H9 (cell line): ENCODE measurements around the gene CDH13. TPM values are rescaled to one million over a fixed set of nuclear protein-coding genes. Genes with fewer than 3 reads are reported as not detected.

Source experiments
- DNase-seq: peaks from one replicate; pipeline ENCODE4 v3.0.0-alpha.2; 2017
- H2AFZ ChIP-seq: one replicate; pipeline ENCODE4 v1.6.1; 2013; ENCODE audit warnings: mild to moderate bottlenecking, low read length, control low read depth, moderate library complexity
- H2AK5ac ChIP-seq: 2 replicates; pipeline ENCODE4 v1.6.1; 2013; ENCODE audit warnings: low read length, control low read depth, mixed read lengths; ENCODE audit not compliant: insufficient read length
- H2BK120ac ChIP-seq: one replicate; pipeline ENCODE4 v1.6.1; 2013; ENCODE audit warnings: low read depth, mild to moderate bottlenecking, low read length, control low read depth, inconsistent platforms; ENCODE audit not compliant: poor library complexity, severe bottlenecking
- H2BK12ac ChIP-seq: 2 replicates; pipeline ENCODE4 v1.6.1; 2013; ENCODE audit warnings: low read length, control low read depth, mixed read lengths, low read depth; ENCODE audit not compliant: insufficient read length
- H2BK15ac ChIP-seq: 2 replicates; pipeline ENCODE4 v1.6.1; 2013; ENCODE audit warnings: low read depth, low read length, control low read depth
- H2BK20ac ChIP-seq: one replicate; pipeline ENCODE4 v1.6.1; 2013; ENCODE audit warnings: low read depth, mild to moderate bottlenecking, low read length, control low read depth, inconsistent platforms; ENCODE audit not compliant: poor library complexity, severe bottlenecking
- H2BK5ac ChIP-seq: 2 replicates; pipeline ENCODE4 v1.6.1; 2013; ENCODE audit warnings: low read length, control low read depth, mixed read lengths; ENCODE audit not compliant: insufficient read length
- H3K14ac ChIP-seq: 2 replicates; pipeline ENCODE4 v1.6.1; 2013; ENCODE audit warnings: low read length, control low read depth; ENCODE audit not compliant: insufficient read depth
- H3K18ac ChIP-seq: 2 replicates; pipeline ENCODE4 v1.6.1; 2013; ENCODE audit warnings: low read depth, mild to moderate bottlenecking, mixed read lengths, low read length, control low read depth; ENCODE audit not compliant: insufficient read length
- H3K23ac ChIP-seq: 2 replicates; pipeline ENCODE4 v1.6.1; 2013; ENCODE audit warnings: low read length, control low read depth, mixed read lengths, low read depth; ENCODE audit not compliant: insufficient read length
- H3K23me2 ChIP-seq: 2 replicates; pipeline ENCODE4 v1.6.1; 2013; ENCODE audit warnings: low read depth, mild to moderate bottlenecking, mixed read lengths, low read length, control low read depth; ENCODE audit not compliant: insufficient read length, poor library complexity, severe bottlenecking
- H3K27ac ChIP-seq: 2 replicates; pipeline ENCODE4 v1.5.1; 2013; ENCODE audit warnings: low read length, control low read depth, mixed read lengths, low read depth; ENCODE audit not compliant: insufficient read length
- H3K27me3 ChIP-seq: 2 replicates; pipeline ENCODE4 v1.6.1; 2013; ENCODE audit warnings: low read length, control low read depth, inconsistent platforms; ENCODE audit not compliant: insufficient read depth
- H3K4ac ChIP-seq: 2 replicates; pipeline ENCODE4 v1.6.1; 2013; ENCODE audit warnings: low read depth, mild to moderate bottlenecking, control low read depth, inconsistent platforms, low read length, moderate library complexity
- H3K4me1 ChIP-seq: 2 replicates; pipeline ENCODE4 v1.6.1; 2013; ENCODE audit warnings: low read length, control low read depth, inconsistent platforms; ENCODE audit not compliant: insufficient read depth
- H3K4me2 ChIP-seq: 2 replicates; pipeline ENCODE4 v1.6.1; 2013; ENCODE audit warnings: low read length, control low read depth, mixed read lengths; ENCODE audit not compliant: insufficient read length, insufficient read depth
- H3K56ac ChIP-seq: 2 replicates; pipeline ENCODE4 v1.6.1; 2013; ENCODE audit warnings: low read depth, mild to moderate bottlenecking, mixed read lengths, low read length, control low read depth; ENCODE audit not compliant: insufficient read length
- H3K79me1 ChIP-seq: 2 replicates; pipeline ENCODE4 v1.6.1; 2013; ENCODE audit warnings: low read depth, mild to moderate bottlenecking, moderate library complexity, low read length, control low read depth, inconsistent platforms; ENCODE audit not compliant: insufficient read depth, poor library complexity, severe bottlenecking
- H3K79me2 ChIP-seq: 2 replicates; pipeline ENCODE4 v1.6.1; 2013; ENCODE audit warnings: low read length, control low read depth, inconsistent platforms; ENCODE audit not compliant: insufficient read depth
- H3K9ac ChIP-seq: 2 replicates; pipeline ENCODE4 v1.6.1; 2013; ENCODE audit warnings: low read length, control low read depth, mixed read lengths; ENCODE audit not compliant: insufficient read length; ENCODE audit errors: extremely low read depth
- H3K9me3 ChIP-seq: one replicate; pipeline ENCODE4 v1.6.1; 2013; ENCODE audit warnings: low read depth, low read length, inconsistent platforms; ENCODE audit not compliant: control insufficient read depth
- H3T11ph ChIP-seq: one replicate; pipeline ENCODE4 v1.6.1; 2013; ENCODE audit warnings: mild to moderate bottlenecking, low read length, control low read depth, inconsistent platforms
- H4K20me1 ChIP-seq: one replicate; pipeline ENCODE4 v1.6.1; 2013; ENCODE audit not compliant: control insufficient read depth, insufficient read length, insufficient read depth
- H4K5ac ChIP-seq: 2 replicates; pipeline ENCODE4 v1.6.1; 2013; ENCODE audit warnings: low read depth, mild to moderate bottlenecking, mixed read lengths, low read length, control low read depth; ENCODE audit not compliant: insufficient read length
- H4K8ac ChIP-seq: replicated peaks from 2 replicates; pipeline ENCODE4 v1.6.1; 2013; ENCODE audit warnings: low read length, control low read depth, mixed read lengths, low read depth; ENCODE audit not compliant: insufficient read length
- H4K91ac ChIP-seq: 2 replicates; pipeline ENCODE4 v1.6.1; 2013; ENCODE audit warnings: low read depth, mild to moderate bottlenecking, moderate library complexity, mixed read lengths, low read length, control low read depth; ENCODE audit not compliant: insufficient read length
- H3K27ac Mint-ChIP-seq, 3 experiments: 2 replicates in 2 of 3; 3 replicates in 1 of 3; pipeline ENCODE4 v1.8.0; 2020 to 2021; ENCODE audit warnings: mixed read lengths in 3 of 3, mild to moderate bottlenecking in 1 of 3, moderate library complexity in 1 of 3
- H3K27me3 Mint-ChIP-seq: 2 replicates; pipeline ENCODE4 v1.8.0; 2021; ENCODE audit warnings: low read depth, mild to moderate bottlenecking, moderate library complexity, mixed read lengths
- H3K36me3 Mint-ChIP-seq, 3 experiments: 2 replicates in 2 of 3; 3 replicates in 1 of 3; pipeline ENCODE4 v1.8.0; 2020 to 2021; ENCODE audit warnings: low read depth in 3 of 3, mixed read lengths in 3 of 3; ENCODE audit not compliant: insufficient read depth in 1 of 3
- H3K4me1 Mint-ChIP-seq, 2 experiments: 2 replicates each; pipeline ENCODE4 v1.8.0; 2020; ENCODE audit warnings: mixed read lengths in 2 of 2
- H3K4me3 Mint-ChIP-seq, 2 experiments: 2 replicates in 1 of 2; 3 replicates in 1 of 2; pipeline ENCODE4 v1.8.0; 2020 to 2021; ENCODE audit warnings: mild to moderate bottlenecking in 2 of 2, mixed read lengths in 2 of 2, moderate library complexity in 1 of 2
- H3K9me3 Mint-ChIP-seq, 2 experiments: 2 replicates in 1 of 2; 3 replicates in 1 of 2; pipeline ENCODE4 v1.8.0; 2020; ENCODE audit warnings: mild to moderate bottlenecking in 2 of 2, mixed read lengths in 2 of 2, moderate library complexity in 1 of 2
- CTCF ChIP-seq: fragments of 200-600 bp; sonication (generic); conservative IDR thresholded peaks from 3 replicates; pipeline ENCODE4 v1.8.0; 2021; ENCODE audit warnings: antibody characterized with exemption, mild to moderate bottlenecking
- WGBS: extraction: QIAGEN DNeasy Blood & Tissue Kit; methylation state at CpG from one replicate; pipeline ENCODE4 v1.1.7; 2013; ENCODE audit warnings: missing lambda C conversion rate, low lambda C conversion rate, mixed read lengths; ENCODE audit not compliant: insufficient read length; ENCODE audit errors: extremely low coverage; 5-methylcytosine and 5-hydroxymethylcytosine counted together
- total RNA-seq: library from RNA; stranded (reverse); gene quantifications from 2 replicates; pipeline ENCODE4 v1.2.1, GENCODE V29; 2021

Gene CDH13
- total RNA-seq, 1 experiment from 2014 or later: 1.5 TPM

GRCh38 chr16:82735186-82735585, 108.4 kb downstream of the CDH13 start:
- Histone ChIP-seq H2AFZ (no peak overlapping the region), H4K91ac (no peak overlapping the region), H3K4me2 (no peak overlapping the region), H2BK12ac (no peak overlapping the region), H3K79me2 (no peaks in the 10 kb centered on the region), H4K20me1 (no peaks in the 10 kb centered on the region), H3K4ac (no peak overlapping the region), H4K5ac (no peak overlapping the region), H2BK120ac (no peak overlapping the region), H3K9me3 (no peaks in the 10 kb centered on the region), H3K4me1 (0 out of 2 replicates have a peak, but pooled peaks cover 2% of the 10 kb centered on the region), H3K14ac (no peak overlapping the region), H3K9ac (no peak overlapping the region), H2BK15ac (no peak overlapping the region), H4K8ac (no peak overlapping the region), H2AK5ac (no peak overlapping the region), H3K23me2 (no peaks in the 10 kb centered on the region), H3K79me1 (no peaks in the 10 kb centered on the region), H3K27ac (no peak overlapping the region), H3T11ph (no peak overlapping the region), H3K27me3 (no peaks in the 10 kb centered on the region), H3K18ac (no peak overlapping the region), H2BK5ac (no peak overlapping the region), H2BK20ac (no peak overlapping the region), H3K56ac (no peak overlapping the region), H3K23ac (no peak overlapping the region)
- no peak for DNase-seq
- Mint-ChIP-seq H3K4me1 (no peaks in the 10 kb centered on the region; a peak in 1 of 4 replicates), H3K9me3 (no peaks in the 10 kb centered on the region), H3K27ac (no peak overlapping the region), H3K36me3 (no peaks in the 10 kb centered on the region; a peak in 1 of 7 replicates), H3K4me3 (no peak overlapping the region), H3K27me3 (peaks cover 3% of the 10 kb centered on the region)
- no CpG with 5 or more reads among the region's 3 CpGs for WGBS
- no peak for TF ChIP-seq CTCF
